GM23338 (cell line): Measurements from ENCODE around the gene RNF157. TPM values are rescaled to one million over a fixed set of nuclear protein-coding genes. Genes with fewer than 3 reads are reported as not detected.
"Not testable (repeated sequence)": the region's sequence is repeated elsewhere in the genome, so short reads cannot be mapped to it uniquely, and the experiment has no call there.

Source experiments
- ATAC-seq: fragments of 200-7000 bp; cut with Tn5 transposase; 3 replicates; pipeline ENCODE4 v1.9.1; 2020
- DNase-seq: peaks from one replicate; pipeline ENCODE4 v3.0.0-alpha.2; 2015; ENCODE audit warnings: low spot score
- H2AFZ ChIP-seq: fragments of 200-600 bp; sonication (generic); 2 replicates; pipeline ENCODE4 v1.8.0; 2016; ENCODE audit warnings: antibody characterized with exemption, mild to moderate bottlenecking, moderate library complexity
- H3F3A ChIP-seq: fragments of 200-600 bp; sonication (generic); replicated peaks from 2 replicates; pipeline ENCODE4 v1.8.0; 2017; ENCODE audit warnings: antibody characterized with exemption, mixed run types, low read depth
- H3K27ac ChIP-seq: fragments of 200-600 bp; sonication (generic); 2 replicates; pipeline ENCODE4 v1.6.1; 2016; ENCODE audit warnings: low read depth
- H3K27me3 ChIP-seq: fragments of 200-600 bp; sonication (generic); 2 replicates; pipeline ENCODE4 v1.8.0; 2016; ENCODE audit warnings: mild to moderate bottlenecking, mixed run types, moderate library complexity; ENCODE audit not compliant: insufficient read depth
- H3K36me3 ChIP-seq: fragments of 200-600 bp; sonication (generic); 2 replicates; pipeline ENCODE4 v1.8.0; 2016; ENCODE audit warnings: mild to moderate bottlenecking; ENCODE audit not compliant: insufficient read depth
- H3K4me1 ChIP-seq: fragments of 200-600 bp; sonication (generic); 2 replicates; pipeline ENCODE4 v1.8.0; 2016; ENCODE audit warnings: mild to moderate bottlenecking, moderate library complexity; ENCODE audit not compliant: insufficient read depth
- H3K4me2 ChIP-seq: fragments of 200-600 bp; sonication (generic); 2 replicates; pipeline ENCODE4 v1.7.1; 2017; ENCODE audit warnings: mixed run types
- H3K4me3 ChIP-seq: fragments of 200-600 bp; sonication (generic); 2 replicates; pipeline ENCODE4 v1.6.1; 2016; ENCODE audit warnings: mixed run types
- H3K79me2 ChIP-seq: fragments of 200-600 bp; sonication (generic); replicated peaks from 2 replicates; pipeline ENCODE4 v1.8.0; 2017; ENCODE audit warnings: mild to moderate bottlenecking; ENCODE audit not compliant: insufficient read depth
- H3K9me2 ChIP-seq: fragments of 200-600 bp; sonication (generic); 2 replicates; pipeline ENCODE4 v1.8.0; 2017; ENCODE audit not compliant: insufficient read depth
- H4K20me1 ChIP-seq: fragments of 200-600 bp; sonication (generic); replicated peaks from 2 replicates; pipeline ENCODE4 v1.8.0; 2017; ENCODE audit warnings: mild to moderate bottlenecking; ENCODE audit not compliant: insufficient read depth
- H3K27ac Mint-ChIP-seq: 2 replicates; pipeline ENCODE4 v1.8.0; 2020; ENCODE audit warnings: inconsistent platforms, mild to moderate bottlenecking, moderate library complexity, mixed read lengths
- H3K27me3 Mint-ChIP-seq: 3 replicates; pipeline ENCODE4 v1.8.0; 2022; ENCODE audit warnings: low read depth, mild to moderate bottlenecking, moderate library complexity, mixed read lengths, inconsistent platforms; ENCODE audit not compliant: insufficient read depth, poor library complexity
- H3K36me3 Mint-ChIP-seq: 3 replicates; pipeline ENCODE4 v1.8.0; 2021; ENCODE audit warnings: low read depth, mild to moderate bottlenecking, inconsistent platforms, moderate library complexity, mixed read lengths
- H3K4me1 Mint-ChIP-seq: 3 replicates; pipeline ENCODE4 v1.8.0; 2020; ENCODE audit warnings: mild to moderate bottlenecking, inconsistent platforms, mixed read lengths
- H3K4me3 Mint-ChIP-seq: 3 replicates; pipeline ENCODE4 v1.8.0; 2021; ENCODE audit warnings: moderate library complexity, mild to moderate bottlenecking, inconsistent platforms, mixed read lengths
- H3K9me3 Mint-ChIP-seq: 3 replicates; pipeline ENCODE4 v1.8.0; 2020; ENCODE audit warnings: moderate library complexity, mild to moderate bottlenecking, inconsistent platforms, mixed read lengths
- ETS1 ChIP-seq: IDR thresholded peaks from 2 replicates; pipeline ENCODE4 v1.6.1; 2016; ENCODE audit warnings: antibody characterized with exemption
- EZH2 ChIP-seq: fragments of 200-600 bp; sonication (generic); IDR thresholded peaks from one replicate; pipeline ENCODE4 v1.8.0; 2017; ENCODE audit warnings: antibody characterized with exemption, mild to moderate bottlenecking, low read depth; ENCODE audit not compliant: unreplicated experiment
- EZH2phosphoT487 ChIP-seq: fragments of 200-600 bp; sonication (generic); IDR thresholded peaks from one replicate; pipeline ENCODE4 v1.8.1; 2018; ENCODE audit warnings: antibody characterized with exemption; ENCODE audit not compliant: unreplicated experiment
- JUNB ChIP-seq: IDR thresholded peaks from one replicate; pipeline ENCODE4 v1.6.1; 2016; ENCODE audit warnings: antibody characterized with exemption; ENCODE audit not compliant: unreplicated experiment
- NANOG ChIP-seq: IDR thresholded peaks from 2 replicates; pipeline ENCODE4 v1.6.1; 2016; ENCODE audit warnings: antibody characterized with exemption, borderline replicate concordance
- POLR2AphosphoS5 ChIP-seq: IDR thresholded peaks from 2 replicates; pipeline ENCODE4 v1.6.1; 2016; ENCODE audit warnings: antibody characterized with exemption, low read depth
- STAT1 ChIP-seq: IDR thresholded peaks from one replicate; pipeline ENCODE4 v1.6.1; 2016; ENCODE audit warnings: antibody characterized with exemption; ENCODE audit not compliant: unreplicated experiment
- ZNF114 ChIP-seq: fragments of 250-450 bp; sonication (Bioruptor Pico); IDR thresholded peaks from 2 replicates; pipeline ENCODE4 v1.5.0; 2020; ENCODE audit warnings: mild to moderate bottlenecking, moderate library complexity
- polyA plus RNA-seq: library from polyadenylated mRNA; unstranded; fragments of >200 nt; fragmentation: Nextera tagmentation; extraction: Ambion mirVana; gene quantifications from 2 replicates; pipeline ENCODE4 v1.2.1, GENCODE V29; 2016
- total RNA-seq: library from RNA; depleted of rRNA; stranded (reverse); fragments of >200 nt; shearing (Covaris generic); gene quantifications from 2 replicates; pipeline ENCODE4 v1.2.3, GENCODE V29; 2014
- TF ChIP-seq, protein P1 (sequence below), 2 experiments: fragments of 200-600 bp in 1 of 2; sonication (generic) in 1 of 2; conservative IDR thresholded peaks; 2 replicates each; pipeline versions ENCODE4 v1.5.1 to v1.6.1; 2016 to 2017; ENCODE audit warnings: antibody characterized with exemption in 2 of 2, low read depth in 2 of 2, mild to moderate bottlenecking in 2 of 2, moderate library complexity in 1 of 2

The RNF157 gene
- total and polyA plus RNA-seq, 2 experiments from 2014 or later: 7.8 to 11.7 TPM

DNA sequence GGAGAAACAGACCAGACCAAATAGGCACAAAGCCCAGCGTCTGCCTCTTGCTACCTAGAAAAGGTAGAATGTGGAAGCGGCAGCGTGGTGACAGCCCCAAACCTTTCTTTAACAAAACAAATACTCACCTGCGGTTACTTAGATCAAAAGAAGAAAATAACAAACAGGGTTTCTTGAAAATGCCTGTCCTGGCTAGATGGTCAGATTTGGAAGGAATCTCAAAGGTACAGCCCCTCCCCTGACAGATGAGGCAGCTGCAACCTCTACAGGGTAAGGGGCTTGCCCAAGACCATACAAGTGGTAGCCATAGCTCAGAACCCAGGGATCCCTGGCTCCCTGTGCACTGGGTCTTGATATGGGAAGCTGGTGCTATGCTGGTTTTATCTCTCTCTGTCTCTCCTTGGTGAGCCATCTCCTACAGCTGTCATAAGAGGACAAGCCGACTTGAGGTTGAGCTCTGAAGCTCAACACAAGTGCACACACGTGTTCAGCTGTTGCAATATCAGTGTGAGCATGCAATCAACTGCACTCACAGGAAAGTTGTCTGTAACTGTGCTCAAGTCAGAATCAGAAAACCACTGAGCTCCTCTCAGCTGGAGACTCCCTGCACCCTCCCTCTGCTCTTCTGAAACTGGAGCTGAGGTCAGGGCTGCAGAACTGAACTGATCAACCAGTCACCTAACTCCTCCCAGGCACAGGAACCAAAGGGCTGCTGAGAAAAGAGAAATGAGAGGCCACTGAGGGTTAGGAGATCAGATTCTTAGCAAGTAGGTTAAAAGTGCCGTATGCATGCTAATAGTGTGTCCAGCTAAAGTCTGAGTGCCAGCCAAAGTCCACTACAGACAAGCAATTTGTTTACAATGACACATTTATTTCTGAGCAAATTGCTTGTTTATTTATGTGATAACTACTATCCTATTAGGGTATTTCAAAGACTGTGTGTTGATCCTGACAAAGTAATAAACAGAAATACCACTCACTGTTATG lies 6.1 kb upstream of the RNF157 start (continued):
- TF ChIP-seq ETS1 (no peak), POLR2AphosphoS5 (no peak), EZH2 (no peak), ZNF114 (no peak), JUNB (no peak), NANOG (no peak)

- H3K79me2 ChIP-seq, H3K4me1 ChIP-seq, H4K20me1 ChIP-seq, H3F3A ChIP-seq, H2AFZ ChIP-seq, H3K9me2 ChIP-seq, H3K4me3 ChIP-seq, H3K9me3 Mint-ChIP-seq, DNase-seq, H3K4me2 ChIP-seq, ATAC-seq, H3K27ac Mint-ChIP-seq, H3K36me3 Mint-ChIP-seq, H3K4me3 Mint-ChIP-seq, H3K36me3 ChIP-seq, H3K27ac ChIP-seq: not testable (repeated sequence)
- H3K4me1 Mint-ChIP-seq: peaks cover 15% of the 10 kb centered on the region
- H3K27me3 ChIP-seq: peaks cover 31% of the 10 kb centered on the region
- H3K27me3 Mint-ChIP-seq: peaks cover 40% of the 10 kb centered on the region
Observed at GRCh38 chr17:76244721-76245120, 4.4 kb upstream of the RNF157 start.

DNA sequence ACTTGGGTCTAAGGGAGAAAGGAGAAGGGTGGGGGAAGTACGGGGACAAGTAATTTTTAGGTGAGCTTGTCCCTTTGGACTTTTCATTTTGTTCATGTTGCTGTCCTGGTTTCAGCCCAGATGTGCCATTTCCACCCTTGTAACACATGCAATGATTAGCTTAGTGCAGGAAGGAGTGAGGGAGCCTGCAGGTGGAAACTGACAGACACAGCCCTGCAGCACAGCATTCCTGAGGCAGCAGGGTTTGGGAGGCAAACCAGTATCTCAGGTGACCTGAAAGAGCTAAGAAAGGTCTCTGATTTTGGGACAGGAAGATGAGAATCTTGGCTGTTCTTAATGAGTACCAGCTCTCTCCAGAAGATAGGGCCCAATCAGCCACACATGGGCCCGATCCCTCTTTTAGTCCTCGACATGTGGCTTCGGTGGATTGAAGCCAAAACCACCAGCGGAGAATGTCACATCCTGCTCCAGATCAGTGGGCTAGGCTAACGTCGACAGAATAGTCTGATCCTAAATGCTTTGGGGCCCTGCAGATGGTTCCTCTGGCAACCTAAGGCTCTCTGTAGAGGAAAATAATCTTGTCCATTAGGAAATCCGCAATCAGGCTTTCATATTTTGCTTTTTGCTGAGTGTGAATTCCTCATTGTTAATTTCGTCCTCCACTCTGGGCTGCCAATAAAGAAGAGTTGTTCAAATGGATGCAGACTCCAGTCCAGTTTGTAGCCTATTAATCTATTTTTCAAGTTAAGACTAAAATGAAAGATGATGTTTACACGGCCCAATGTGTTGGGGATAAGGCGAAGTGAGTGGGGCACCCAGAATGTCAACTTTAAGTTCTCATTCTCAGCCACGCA lies 3.8 kb upstream of the RNF157 start:
- DNase-seq (no peak), ATAC-seq (no peak)
- Mint-ChIP-seq H3K9me3 (no peaks in the 10 kb centered on the region), H3K36me3 (no peaks in the 10 kb centered on the region), H3K27me3 (peaks cover 44% of the 10 kb centered on the region), H3K4me1 (peaks cover 18% of the 10 kb centered on the region), H3K4me3 (no peak overlapping the region), H3K27ac (no peak overlapping the region)
- Histone ChIP-seq H3K9me2 (no peaks in the 10 kb centered on the region), H3K36me3 (no peaks in the 10 kb centered on the region), H4K20me1 (no peaks in the 10 kb centered on the region), H2AFZ (no peak overlapping the region), H3K27ac (no peak overlapping the region), H3F3A (0 out of 2 replicates have a peak, but pooled peaks cover 3% of the 10 kb centered on the region), H3K4me1 (peaks cover 6% of the 10 kb centered on the region), H3K79me2 (no peaks in the 10 kb centered on the region), H3K4me3 (no peak overlapping the region), H3K27me3 (peaks cover 38% of the 10 kb centered on the region), H3K4me2 (no peak overlapping the region)
- TF ChIP-seq JUNB (no peak), EZH2phosphoT487 (no peak), STAT1 (no peak)
- TF ChIP-seq, protein P1, sequence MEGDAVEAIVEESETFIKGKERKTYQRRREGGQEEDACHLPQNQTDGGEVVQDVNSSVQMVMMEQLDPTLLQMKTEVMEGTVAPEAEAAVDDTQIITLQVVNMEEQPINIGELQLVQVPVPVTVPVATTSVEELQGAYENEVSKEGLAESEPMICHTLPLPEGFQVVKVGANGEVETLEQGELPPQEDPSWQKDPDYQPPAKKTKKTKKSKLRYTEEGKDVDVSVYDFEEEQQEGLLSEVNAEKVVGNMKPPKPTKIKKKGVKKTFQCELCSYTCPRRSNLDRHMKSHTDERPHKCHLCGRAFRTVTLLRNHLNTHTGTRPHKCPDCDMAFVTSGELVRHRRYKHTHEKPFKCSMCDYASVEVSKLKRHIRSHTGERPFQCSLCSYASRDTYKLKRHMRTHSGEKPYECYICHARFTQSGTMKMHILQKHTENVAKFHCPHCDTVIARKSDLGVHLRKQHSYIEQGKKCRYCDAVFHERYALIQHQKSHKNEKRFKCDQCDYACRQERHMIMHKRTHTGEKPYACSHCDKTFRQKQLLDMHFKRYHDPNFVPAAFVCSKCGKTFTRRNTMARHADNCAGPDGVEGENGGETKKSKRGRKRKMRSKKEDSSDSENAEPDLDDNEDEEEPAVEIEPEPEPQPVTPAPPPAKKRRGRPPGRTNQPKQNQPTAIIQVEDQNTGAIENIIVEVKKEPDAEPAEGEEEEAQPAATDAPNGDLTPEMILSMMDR (conservative IDR thresholded peaks at IDR 0.05; ENCODE audit: low read depth in 2 of 2): no peak
